Superior temporal gyrus (tissue), 1 donor: ENCODE results near the gene CRTC1.
"Not testable (repeated sequence)": the region's sequence is repeated elsewhere in the genome, so short reads cannot be mapped to it uniquely, and the experiment has no call there.

Source experiments
- DNase-seq: peaks from one replicate; pipeline ENCODE4 v3.0.0-alpha.2; 2016; ENCODE audit errors: extremely low spot score

The CRTC1 gene

DNA sequence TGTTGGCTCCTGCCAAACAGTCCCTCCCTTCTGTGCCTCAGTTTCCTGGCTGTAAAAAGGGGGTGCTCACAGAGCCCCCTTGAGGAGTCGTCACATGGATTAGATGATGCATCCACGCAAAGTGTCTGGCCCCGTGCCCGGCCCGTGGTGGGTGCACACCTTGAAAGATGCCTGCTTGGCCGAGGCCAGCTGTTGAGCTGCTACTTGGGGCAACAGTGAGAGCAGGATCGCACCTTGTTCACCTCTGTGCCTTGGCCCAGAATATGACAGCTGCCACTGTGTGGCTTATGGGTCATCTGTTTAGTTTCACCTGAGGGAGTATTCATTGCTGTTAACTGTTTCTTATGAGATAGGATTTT is 17.7 kb downstream of the CRTC1 start:
- no peak for DNase-seq

DNA sequence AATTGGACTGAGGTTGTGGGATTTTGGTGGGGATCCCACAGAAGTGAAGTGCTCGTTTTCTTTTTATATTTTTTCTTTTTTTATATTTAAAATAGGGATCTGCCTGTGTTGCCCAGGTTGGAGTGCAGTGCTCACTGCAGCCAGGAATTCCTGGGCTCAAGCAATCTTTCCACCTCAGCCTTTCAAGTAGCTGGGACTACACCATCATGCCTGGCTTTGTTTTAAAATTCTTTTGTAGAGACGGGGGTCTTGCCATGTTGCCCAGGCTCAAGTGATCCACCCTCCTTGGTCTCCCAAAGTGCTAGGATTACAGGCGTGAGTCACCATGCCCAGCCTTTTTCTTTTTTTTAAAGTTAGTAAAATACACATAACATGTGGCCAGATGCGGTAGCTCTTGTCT is 20.6 kb downstream of the CRTC1 start:
- DNase-seq: no peak

DNA sequence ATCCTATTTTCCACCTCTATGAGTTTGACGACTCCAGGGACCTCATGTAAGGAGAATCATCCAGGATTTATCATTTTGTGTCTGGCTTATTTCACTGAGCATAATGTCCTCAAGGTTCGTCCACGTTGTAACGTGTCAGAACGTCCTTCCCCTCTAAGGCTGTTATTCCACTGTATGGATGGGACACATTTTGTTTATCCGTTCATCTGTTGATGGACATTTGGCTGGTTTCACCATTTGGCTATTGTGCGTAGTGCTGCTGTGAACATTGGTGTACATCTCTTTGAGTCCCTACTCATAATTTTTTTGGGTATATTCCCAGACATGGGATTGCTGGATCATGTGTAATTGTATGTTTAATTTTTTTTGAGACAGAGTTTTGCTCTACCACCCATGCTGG is 21.5 kb downstream of the CRTC1 start:
- DNase-seq: no peak

DNA sequence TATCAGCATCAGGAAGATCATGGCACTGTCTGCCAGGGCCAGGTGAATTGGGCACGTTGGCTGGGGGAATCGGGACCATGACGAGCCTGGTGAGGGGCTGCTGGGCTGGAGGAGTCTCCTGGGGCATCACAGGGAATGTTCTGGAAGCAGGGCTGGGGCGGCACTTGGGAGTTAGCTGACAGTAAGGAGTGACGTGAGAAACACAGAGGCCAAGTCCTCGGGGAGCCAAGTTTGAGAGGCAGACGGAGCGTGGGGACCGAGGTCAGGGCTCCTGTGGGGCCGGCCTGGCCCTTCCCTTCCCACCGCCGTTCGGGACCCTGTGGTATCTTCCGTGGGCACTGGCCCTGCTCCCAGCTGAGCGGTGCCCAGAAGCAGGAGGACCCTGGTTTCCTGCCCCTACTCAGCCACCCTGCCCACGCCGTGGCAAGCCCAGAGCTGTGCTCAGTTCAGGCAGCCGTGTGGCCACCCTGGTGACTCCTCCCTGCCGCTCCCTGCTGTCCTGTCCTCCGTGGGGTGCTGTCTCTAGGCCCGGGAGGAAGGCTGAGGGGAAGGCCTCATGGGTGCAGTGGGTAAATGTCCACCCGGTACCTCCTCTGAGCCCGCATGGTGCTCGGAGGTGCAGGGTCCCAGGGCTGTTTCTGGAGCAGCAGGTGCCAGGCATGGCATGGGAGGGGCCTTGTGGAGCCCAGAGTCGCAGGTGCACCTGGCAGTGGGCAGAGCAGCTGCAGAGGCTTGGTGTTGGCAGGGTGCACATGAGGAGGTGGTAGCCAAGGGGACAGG is 25.2 kb downstream of the CRTC1 start:
- no peak for DNase-seq

DNA sequence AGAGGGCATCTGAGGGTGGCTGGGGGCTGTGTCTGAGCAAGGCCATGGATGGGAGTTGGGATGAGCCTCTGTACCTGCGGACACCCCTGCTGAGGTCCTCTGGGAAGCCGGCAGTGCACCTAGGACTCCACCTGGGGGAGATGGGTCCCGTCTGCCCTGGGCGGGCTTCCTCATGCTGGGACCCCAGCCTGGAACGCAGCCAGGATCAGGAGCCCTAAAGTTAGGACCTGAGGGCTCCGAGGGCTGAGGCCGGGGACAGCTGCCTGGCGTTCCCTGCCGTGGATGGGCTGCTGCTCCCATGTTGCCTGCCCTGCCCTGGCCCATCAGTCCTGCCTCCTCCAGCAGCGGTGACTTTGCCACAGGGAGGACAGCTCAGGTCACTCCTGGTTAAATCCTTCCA is 26.1 kb downstream of the CRTC1 start:
- no peak for DNase-seq

DNA sequence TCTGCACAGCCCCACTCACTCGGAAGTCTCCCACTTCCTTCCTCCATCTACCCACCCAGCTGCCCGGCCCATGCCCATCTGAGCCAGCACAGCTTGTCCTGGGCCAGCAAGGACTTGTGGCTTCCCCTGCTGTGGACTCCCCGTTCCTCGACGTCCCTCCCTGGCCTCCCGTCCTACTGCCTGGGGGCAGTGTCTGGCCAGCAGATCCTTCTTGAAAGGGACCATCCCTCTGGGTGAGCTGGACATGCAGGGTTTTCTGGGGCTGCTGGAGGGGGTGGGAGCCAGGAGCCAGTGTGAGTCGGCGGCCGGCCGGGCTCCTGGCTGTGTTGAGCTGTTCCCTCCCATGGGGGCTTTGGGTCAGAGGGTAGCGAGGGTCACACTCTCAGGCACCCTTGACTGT is 26.7 kb downstream of the CRTC1 start:
- no peak for DNase-seq

DNA sequence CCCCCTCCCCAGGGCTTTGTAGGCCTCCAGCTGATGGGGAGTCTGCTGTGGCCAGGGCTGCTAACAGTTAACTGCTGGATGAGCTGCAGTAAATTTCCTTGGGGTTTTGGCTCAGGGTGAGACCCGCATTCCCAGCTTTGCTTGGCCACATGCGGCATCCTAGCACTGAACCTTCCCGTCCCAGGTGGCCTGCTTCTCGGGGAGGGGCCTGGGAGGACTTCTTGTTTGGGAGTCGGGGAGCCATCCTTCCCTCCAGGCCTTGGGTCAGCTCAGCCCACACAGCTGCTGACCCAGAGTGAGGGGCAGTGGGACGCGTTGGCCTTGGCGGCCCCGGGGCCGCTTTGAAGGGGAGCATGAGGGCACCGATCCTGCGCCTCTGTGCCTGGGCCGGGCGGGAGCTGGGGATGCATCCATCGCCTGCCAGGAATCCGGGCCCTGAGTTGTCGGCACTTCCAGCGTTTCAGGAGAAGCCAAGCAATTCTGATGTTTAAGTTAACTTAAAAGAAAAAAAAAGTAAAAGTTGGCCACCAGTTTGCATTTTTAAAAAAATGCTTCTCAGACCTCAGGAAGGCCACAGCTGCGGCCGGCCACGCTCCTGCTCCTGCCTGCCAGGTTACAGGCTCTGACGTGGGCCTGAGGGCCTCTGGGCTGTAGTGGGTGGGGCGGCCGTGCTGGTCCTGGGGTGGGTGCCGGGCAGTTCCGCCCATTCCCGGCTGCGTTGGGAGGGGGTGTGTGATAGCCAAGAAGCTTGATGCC is 27.7 kb downstream of the CRTC1 start:
- DNase-seq: no peak

DNA sequence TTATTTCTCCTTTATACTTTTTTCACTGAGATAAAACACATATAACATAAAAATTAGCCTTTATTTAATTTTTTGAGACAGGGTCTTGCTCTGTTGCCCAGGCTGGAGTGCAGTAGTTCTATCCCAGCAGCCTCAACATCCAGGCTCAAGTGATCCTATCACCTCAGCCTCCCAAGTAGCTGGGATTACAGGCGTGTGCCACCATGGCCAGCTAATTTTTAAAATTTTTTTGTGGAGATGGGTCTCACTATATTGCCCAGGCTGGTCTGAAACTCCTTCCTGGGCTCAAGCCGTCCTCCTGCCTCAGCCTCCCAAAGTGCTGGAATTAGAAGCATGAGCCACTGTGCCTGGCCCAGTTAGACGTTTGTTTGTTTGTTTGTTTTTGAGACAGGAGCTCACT is 28.4 kb downstream of the CRTC1 start:
- DNase-seq: no peak

DNA sequence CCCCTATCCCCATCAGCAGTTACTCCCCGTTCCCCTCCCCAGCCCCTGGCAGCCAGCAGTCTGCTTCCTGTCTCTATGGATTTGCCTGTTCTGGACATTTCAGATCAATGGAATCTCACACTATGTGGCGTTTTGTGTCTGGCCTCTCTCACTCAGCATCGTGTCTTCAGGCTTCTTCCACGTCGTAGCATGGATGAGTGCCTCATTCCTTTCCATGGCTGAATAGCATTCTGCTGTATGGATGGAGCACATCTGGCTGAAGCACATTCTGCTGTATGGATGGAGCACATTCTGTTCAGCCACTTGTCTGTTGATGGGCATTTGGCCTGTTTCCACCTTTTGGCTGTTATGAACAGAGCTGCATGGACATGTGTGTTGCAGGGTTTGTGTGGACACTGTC is 29.5 kb downstream of the CRTC1 start:
- DNase-seq: no peak

DNA sequence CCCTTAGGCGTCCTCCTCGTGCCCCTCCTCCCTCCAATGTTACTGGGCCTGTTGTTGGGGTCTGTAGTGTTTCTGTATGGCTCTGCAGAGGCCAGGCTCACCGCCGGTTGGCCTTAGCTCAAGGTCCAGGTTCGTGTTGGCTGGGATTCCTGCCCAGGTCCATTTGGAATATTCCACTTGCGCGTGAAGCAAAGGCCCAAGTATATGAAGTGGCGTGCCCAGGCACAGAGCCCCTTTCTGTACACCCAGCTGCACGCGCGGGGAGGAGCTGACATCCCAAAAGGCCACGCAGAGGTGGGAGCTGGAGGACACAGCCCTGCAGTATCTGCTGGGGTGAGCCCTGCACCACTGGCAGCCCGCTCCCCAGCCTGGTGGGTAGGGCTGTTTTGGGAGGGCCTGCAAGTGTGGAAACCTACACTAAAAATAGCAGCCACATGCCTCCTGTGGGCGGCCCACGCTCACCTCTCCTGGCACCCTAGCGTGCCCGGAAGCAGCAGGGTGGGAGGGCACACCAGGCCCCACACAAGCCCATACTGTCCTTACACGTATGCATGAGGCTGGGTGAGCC is 30.2 kb downstream of the CRTC1 start:
- DNase-seq: no peak

DNA sequence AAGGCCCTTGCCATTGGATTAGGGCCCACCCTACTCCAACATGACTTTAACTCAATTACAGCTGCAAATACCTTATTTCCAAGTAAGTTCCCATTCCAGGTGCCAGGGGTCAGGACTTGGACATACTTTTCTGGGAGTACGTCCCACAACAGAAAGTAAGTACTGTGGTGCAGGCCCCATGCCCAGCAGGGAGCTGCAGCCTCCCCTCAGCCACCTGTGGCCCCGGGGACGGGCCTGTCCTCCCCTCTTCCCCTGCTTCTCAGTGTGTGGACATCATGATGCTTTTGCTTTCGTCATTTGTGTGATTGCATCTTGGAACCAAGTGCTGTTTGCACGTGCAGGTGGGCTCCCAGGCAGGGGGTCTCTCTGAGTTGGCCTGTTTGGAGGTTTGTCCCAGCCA is 31.9 kb downstream of the CRTC1 start:
- no peak for DNase-seq

DNA sequence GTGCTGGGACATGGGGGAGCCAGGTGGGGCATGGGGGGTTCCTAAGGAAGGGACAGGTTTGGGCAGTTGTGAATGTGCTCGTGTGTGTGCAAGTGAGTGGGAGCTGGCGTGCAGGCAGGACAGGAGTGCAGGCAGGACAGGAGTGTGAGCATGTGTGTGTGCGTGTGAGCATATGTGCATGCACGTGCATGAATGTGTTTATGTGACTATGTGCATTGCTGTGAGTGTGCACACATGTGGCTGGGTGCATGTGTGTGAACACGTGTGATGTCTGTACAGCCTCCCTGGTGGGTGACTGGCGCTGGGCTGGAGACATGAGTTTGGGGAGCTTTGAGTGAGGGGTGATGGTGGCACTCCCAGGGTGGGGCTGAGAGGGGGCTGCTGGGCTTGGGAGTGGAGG is 33.4 kb downstream of the CRTC1 start:
- no peak for DNase-seq

DNA sequence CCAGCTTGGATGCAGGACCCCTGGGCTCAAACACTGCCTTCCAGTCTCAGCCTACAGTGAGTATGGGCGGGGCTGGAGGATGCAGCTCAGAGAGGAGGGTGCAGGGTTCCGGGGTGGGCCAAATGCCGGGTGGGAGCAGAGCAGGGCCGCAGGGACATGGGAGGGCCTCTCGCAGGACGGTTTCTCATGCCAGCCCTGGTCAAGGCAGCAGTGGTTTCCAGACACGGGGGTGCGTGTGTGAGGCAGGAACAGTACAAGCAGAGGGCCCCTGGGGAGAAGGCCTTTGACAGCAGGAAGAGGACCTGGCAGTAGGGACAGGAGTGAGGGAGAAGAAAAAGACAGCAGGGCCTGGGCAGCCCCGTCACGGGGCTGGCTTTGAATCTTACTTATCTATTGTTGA is 34.1 kb downstream of the CRTC1 start:
- no peak for DNase-seq

DNA sequence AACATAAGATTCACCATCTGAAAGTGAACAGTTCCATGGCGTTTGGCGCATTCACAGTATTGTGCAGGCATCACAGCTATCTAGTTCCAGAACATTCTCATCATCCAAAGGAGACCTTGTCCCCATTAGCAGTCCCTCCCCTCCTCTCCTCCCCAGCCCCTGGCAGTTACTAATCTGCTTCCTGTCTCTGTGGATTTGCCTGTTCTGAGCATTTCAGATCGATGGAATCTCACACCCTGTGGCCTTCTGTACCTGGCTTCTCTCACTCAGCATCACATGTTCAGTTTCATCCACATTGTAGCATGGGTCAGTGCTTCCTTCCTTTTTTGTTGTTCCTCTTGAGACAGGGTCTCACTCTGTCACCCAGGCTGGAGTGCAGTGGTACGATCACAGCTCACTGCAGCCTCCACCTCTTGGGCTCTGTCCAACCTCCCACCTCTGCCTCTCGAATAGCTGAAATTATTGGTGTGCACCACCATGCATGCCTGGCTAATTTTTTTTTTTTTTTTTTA is 34.6 kb downstream of the CRTC1 start:
- DNase-seq: no peak

DNA sequence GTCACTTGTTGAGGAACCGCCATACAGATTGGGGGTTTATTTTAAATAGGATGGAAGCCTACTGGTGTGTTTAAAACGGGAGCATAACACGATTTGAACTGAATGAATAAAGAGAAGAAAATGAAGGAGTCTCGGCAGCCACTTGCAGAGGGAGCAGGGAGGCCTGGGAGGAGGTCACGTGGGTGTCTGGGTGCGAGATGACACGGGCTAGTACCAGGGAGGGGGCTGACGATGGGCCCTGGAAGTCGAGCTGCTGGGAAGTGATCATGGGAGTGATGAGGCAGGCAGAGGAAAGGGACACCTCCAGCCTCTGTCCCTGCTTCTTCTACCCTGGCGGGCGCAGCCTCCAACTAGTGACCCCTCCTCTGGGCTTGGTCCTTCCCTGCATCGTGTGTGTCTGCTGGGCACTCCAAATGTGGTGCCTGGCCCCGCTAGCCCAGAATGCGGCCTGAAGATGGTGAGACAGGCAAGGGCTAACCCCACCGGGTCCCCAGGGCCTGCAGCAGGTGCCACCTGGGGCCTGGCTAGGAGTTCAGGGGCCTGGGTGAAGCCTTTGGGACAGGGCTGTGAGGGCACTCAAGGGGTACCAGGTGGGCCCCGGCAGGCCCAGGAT is 35.5 kb downstream of the CRTC1 start:
- DNase-seq: no peak

DNA sequence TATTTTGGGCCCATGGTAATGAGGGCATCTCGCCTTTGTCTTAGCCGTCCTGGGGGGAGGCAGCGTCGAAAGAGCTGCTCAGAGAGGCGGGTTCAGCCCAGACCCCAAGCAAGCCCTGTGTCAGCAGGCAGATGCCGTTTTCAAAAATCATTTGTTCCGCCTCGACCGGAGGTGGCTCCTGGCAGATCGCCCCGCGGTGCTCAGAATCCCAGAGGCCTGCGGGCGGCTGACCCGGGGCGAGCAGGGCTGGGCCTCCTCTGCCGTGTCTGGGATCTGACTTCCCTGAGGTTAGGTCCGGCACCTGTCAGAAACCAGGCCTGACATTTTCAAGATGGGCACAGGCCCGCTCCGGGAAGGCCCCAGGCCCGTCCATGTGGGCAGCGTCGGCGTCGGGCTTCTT is 36.1 kb downstream of the CRTC1 start:
- DNase-seq: no peak

DNA sequence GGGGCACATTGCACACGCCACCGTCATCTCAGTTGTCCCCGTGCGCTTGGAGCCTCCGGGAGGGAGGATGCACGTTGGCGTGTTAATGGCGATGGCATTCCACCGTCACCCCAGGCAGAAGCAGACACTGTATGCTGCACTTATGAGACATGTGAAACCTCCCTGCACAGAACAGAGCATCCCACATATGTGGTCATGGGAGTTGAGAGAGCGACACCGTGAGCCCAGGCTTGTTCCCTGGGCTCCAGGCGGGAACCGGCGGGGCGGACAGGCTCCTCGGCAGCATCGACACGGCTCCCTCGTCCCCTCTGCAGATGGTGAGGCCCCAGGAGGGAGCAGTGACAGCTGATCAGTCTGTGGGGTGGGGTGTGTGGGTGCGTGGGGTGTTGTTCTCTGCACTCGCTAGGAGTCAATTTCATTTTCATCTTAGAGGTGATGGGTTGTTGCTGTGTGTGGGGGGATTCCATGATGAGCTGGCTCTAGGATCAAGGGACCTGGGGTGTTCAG is 40.4 kb downstream of the CRTC1 start:
- no peak for DNase-seq

DNA sequence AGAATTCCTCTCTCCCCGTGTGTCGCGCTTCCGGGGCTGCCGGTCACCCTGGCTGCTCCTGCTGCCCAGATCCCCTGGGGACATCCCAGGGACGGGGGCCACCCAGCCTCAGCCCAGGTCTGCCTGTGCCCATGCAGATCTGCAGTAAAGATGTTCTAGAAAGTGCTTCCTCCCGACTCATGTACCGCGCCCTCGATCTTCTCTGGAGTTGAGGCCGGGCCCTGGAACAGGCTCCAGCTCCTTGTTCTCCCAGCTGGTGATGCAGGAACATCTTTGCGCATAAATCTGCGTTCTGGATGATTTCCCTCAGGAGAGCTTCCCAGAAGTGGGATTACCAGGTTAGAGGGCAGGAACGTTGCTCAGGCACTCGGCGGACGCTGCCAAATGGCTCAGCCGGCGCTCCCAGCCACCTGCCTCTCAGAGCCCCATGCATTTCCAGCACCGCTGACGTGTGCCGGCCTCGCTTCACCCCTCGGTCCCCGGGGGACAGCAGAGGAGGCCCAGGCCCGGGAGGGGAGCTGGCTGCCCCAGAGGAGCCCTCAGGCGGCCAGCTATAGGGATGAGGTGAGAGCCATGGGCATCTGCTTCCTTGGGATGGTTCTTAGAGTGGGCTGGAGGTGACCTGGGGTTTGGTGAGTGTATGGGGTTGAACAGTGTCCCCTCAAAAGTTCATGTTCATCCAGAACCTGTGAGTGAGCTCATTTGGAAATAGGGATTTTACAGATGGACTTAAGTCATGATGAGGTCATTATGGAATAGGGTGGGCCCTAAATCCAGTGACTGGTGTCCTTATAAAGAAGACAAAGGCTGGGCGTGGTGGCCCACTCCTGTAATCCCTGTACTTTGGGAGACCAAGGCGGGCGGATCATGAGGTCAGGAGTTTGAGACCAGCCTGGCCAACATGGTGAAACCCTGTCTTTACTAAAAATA is 42.6 kb downstream of the CRTC1 start:
- DNase-seq: no peak

DNA sequence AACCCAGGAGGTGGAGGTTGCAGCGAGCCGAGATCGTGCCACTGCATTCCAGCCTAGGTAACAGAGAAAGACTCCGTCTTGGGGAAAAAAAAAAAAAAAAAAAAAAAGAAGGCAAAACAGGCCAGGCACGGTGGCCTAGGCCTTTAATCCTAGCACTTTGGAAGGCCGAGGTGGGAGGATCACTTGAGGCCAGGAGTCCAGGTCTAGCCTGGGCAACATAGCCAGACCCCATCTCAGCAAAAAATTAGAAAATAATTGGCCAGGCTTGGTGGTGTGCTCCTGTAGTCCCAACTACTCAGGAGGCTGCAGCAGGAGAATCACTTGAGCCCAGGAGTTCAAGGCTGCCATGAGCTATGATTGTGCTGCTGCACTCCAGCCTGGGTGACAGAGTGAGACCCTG is 43.4 kb downstream of the CRTC1 start:
- DNase-seq: no peak

DNA sequence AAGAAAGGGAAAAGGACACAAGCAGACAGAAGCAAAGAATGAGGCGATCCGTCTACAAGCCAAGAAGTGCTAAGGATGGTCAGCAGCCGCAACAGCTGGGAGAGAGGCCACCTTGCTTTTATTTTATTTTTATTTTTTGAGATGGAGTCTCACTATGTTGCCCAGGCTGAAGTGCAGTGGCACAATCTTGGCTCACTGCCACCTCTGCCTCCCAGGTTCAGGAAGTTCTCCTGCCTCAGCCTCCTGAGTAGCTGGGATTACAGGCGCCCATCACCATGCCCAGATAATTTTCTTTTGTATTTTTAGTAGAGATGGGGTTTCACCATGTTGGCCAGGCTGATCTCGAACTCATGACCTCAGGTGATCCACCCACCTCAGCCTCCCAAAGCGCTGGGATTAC is 44.1 kb downstream of the CRTC1 start:
- not testable (repeated sequence) for DNase-seq

DNA sequence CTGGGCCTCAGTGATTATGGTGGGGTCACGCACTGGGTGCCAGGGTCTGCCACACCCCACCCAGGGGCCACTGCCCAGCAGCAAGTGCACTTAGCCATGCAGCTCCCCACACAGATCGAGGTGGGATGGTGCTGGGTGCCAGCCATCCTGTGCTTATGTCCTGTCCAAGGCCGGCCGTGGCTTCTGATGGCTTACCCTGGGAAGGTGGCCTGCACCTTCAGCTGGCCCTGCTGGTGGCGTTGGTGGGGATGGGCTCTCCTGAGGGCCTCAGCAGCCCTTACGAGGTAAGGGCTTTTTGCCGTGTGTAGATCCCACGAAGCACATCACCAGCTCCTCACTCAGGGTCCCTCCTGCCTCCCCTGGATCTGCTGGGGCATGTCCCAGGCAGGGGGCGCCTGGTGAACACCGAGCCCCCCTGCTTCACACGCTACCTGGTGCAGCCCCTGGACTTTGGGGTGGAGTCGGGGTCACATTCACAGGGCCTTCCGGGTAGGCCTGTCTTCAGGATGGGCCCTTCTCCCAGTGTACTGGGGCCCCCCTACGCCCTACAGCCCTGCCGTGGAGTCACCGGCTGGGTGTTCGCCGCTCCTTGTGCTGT is 46.6 kb downstream of the CRTC1 start:
- no peak for DNase-seq
